HG03432 (cell line): ENCODE results near the gene POLR2A.

ENCODE experiments used
- ATAC-seq: cut with Tn5 transposase; IDR thresholded peaks from one replicate; pipeline ENCODE4 v1.9.1; 2021; ENCODE audit warnings: mild to moderate bottlenecking, moderate library complexity; ENCODE audit not compliant: unreplicated experiment

POLR2A gene

GRCh38 chr17:7502171-7502847 lies 18.1 kb downstream of the POLR2A start:
- ATAC-seq: no peak

DNA sequence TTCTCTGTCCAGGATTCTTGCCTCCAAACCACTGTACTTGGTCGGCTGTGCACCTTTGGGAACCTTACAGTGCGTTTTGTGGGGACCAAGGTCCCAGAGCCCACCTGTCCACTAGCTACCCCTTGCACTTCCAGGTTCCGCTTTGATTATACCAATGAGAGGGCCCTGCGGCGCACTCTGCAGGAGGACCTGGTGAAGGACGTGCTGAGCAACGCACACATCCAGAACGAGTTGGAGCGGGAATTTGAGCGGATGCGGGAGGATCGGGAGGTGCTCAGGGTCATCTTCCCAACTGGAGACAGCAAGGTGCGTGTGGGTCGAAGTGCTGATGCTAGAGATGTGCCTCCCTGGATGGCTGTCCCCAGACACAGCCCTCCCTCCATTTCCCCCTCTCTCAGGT lies 18.8 kb downstream of the POLR2A start:
- no peak for ATAC-seq

GRCh38 chr17:7503521-7503920 lies 19.4 kb downstream of the POLR2A start:
- no peak for ATAC-seq

GRCh38 chr17:7508145-7508544 lies 24.0 kb downstream of the POLR2A start:
- ATAC-seq: no peak

DNA sequence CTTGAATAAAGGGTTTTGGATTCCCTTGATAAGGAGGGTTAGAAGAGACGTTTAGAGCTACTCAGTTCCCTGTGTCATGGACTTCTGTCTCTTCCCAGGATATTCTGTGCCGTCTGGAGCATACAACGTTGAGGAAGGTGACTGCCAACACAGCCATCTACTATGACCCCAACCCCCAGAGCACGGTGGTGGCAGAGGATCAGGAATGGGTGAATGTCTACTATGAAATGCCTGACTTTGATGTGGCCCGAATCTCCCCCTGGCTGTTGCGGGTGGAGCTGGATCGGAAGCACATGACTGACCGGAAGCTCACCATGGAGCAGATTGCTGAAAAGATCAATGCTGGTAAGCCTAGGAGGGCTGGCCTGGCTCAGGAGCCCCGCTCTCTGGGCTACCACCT lies 24.7 kb downstream of the POLR2A start:
- no peak for ATAC-seq

DNA sequence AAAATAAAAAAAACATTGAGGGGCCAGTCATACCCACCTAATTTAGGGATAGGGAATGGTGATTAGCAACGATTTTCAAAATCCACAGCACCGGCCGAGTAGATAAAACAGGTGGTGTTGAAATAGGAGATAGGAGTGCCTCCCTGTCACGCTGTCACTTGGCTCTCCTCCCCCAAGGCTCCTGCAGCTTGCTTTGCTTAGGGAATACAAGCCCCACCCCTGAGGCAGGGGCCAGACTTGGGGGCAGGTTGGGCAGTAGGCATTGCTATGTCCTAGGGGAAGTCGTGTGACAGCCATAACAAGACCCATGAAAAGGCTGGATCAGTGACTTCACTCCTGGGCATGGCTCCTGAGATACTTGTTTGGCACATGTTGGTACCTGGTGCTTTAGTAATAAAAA lies 25.8 kb downstream of the POLR2A start:
- no peak for ATAC-seq

DNA sequence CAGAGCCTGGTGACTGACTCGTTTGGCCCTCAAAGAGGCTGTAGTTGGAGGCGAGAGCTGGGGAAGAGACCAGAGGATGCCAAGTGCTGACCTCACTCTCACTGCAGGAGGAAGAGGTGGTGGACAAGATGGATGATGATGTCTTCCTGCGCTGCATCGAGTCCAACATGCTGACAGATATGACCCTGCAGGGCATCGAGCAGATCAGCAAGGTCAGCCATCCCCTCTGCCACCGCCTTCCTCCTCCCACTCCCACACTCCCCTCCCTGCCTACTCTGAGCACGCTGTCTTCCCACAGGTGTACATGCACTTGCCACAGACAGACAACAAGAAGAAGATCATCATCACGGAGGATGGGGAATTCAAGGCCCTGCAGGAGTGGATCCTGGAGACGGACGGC lies 26.9 kb downstream of the POLR2A start:
- ATAC-seq: no peak

DNA sequence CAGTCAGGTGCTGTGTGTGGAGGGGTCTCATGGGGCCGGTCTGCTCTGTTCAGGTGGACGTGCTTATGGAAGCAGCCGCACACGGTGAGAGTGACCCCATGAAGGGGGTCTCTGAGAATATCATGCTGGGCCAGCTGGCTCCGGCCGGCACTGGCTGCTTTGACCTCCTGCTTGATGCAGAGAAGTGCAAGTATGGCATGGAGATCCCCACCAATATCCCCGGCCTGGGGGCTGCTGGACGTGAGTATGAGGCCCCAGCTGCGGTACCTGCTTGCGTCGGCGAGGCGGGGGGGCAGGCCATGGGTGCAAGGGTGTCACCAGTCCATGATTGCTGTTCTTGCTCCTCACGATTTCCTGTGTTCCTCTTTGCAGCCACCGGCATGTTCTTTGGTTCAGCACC lies 27.9 kb downstream of the POLR2A start:
- no peak for ATAC-seq

DNA sequence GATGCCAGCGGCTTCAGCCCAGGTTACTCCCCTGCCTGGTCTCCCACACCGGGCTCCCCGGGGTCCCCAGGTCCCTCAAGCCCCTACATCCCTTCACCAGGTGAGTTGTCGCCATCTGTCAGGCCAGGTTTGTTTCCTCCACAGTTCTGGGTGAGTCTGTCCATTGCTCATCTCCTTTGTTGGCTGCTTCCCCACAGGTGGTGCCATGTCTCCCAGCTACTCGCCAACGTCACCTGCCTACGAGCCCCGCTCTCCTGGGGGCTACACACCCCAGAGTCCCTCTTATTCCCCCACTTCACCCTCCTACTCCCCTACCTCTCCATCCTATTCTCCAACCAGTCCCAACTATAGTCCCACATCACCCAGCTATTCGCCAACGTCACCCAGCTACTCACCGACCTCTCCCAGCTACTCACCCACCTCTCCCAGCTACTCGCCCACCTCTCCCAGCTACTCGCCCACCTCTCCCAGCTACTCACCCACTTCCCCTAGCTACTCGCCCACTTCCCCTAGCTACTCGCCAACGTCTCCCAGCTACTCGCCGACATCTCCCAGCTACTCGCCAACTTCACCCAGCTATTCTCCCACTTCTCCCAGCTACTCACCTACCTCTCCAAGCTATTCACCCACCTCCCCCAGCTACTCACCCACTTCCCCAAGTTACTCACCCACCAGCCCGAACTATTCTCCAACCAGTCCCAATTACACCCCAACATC lies 28.8 kb downstream of the POLR2A start:
- ATAC-seq: no peak

GRCh38 chr17:7513850-7514419 lies 29.8 kb downstream of the POLR2A start:
- no peak for ATAC-seq

- no peak for ATAC-seq
Observed at GRCh38 chr17:7515911-7516610, 31.9 kb downstream of the POLR2A start.

GRCh38 chr17:7523033-7523432 lies 38.9 kb downstream of the POLR2A start:
- ATAC-seq: no peak

- ATAC-seq: no peak
Observed at GRCh38 chr17:7528842-7529241, 44.7 kb downstream of the POLR2A start.

GRCh38 chr17:7530023-7530900 lies 46.1 kb downstream of the POLR2A start:
- ATAC-seq: no peak

- ATAC-seq: no peak
Observed at GRCh38 chr17:7538050-7538449, 53.9 kb downstream of the POLR2A start.

DNA sequence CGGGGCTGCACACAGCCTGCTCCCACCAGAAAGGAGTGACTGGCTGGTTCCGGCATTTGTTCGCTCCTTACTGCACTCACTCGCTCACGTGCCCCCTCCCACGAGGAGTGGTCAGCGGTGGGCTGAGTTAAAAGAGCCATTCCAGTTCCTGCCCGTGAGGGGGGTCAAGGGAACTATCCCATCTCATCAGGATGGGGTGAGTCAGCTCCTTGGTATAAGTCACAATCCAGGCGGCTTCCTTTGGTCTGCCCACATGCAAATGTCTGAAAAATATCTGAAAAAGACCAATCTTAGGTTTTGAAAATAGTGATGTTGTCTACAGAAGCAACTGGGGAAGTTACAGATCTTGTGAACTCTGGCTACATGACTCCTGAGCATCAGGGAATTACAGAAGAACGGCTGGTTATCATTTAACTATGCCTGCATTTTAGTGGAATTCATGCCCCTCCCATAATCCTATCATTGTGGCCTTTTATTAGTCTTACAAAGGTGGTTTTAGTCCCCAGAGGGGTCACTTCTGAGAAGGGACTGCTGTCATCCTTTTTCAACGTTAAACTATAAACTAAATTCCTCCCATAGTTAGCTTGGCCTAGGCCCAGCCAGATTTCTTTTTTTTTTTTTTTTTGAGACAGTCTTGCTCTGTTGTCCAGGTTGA lies 54.9 kb downstream of the POLR2A start:
- ATAC-seq: no peak

DNA sequence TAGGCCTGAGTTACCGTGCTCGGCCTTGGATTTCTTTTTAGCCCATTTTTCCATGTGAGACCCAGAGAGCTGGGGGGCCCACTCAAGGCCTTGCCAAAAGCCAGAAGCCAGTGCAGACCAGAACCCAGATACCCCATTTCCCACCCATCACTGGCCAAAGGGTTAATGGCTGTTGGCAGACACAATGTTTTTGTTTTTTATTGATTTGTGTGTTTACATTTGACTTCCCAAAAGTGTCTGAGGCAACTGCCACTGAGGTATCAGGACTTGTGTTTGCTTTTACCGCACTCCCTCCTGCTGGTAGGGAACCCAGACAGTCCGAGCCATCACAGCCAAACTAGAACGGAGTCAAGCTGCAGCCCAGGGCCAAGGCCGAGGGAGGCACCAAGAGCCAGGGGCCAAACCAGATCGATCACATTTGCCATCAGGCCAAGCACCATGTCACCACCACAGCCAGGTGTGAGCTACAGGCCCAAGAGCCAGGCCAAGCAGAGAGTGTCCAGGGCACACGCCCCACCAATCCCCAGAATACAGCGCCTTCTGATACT lies 57.0 kb downstream of the POLR2A start:
- no peak for ATAC-seq

DNA sequence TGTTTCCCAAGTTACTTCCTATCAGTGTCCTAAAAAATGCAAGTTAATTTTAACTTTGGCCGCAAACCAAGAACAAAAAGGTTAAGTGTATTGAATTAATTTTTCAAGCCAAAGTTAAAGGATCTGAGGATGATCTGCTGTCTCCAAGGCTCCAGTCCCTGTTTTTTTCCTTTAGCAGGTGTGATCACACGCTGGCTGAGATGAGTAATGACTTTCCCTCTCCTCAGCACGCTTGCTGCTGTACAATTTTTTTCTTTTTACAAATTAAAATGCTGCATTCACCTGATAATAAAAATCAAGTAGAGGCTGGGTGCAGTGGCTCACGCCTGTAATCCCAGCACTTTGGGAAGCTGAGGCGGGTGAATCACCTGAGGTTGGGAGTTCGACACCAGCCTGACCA lies 60.7 kb downstream of the POLR2A start:
- ATAC-seq: no peak

DNA sequence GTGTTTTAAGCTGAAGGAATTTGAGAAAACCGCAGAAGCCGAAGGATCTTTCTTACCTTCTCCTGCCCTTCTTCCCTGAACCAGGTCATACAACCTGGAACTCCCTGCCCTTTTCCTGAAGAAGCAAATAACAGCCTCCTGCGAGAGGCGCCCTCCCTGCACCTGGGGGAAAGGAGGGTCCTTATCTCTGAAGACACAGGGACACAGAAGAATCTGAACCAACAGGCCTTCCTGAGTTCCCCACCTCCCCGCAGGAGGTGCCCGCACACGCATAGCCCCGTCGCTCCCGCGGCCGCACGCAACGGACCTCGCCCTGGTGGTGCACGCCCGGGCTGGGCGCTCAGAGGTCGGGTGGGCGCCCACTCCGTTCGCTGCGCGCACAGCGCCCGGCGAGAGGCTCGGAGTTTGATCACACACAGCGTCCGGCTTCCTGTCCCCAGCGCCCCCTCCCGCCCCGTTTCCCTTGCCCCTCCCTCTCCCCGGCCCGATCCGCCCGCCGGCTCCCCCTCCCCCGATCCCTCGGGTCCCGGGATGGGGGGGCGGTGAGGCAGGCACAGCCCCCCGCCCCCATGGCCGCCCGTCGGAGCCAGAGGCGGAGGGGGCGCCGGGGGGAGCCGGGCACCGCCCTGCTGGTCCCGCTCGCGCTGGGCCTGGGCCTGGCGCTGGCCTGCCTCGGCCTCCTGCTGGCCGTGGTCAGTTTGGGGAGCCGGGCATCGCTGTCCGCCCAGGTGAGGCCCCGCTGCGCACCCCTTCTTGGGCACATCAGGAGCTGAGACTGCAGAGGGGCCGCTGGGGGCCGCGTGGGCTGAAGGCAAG lies 64.6 kb downstream of the POLR2A start, which contains the start of gene TNFSF12:
Gene TNFSF12, plus strand, starts transcription at position 474 of the 816 bp plus-strand sequence. Its CDS starts 96 bp downstream, at position 570.
- ATAC-seq: no peak
